SKM-1 (cell line): ENCODE data around the gene CPNE5.
"Not testable (repeated sequence)": the region's sequence is repeated elsewhere in the genome, so short reads cannot be mapped to it uniquely, and the experiment has no call there.

Experiments used
- DNase-seq: peaks from one replicate; lab custom pipeline; 2025; ENCODE audit not compliant: unreplicated experiment; lab: John Stamatoyannopoulos, UW

CPNE5 gene

DNA sequence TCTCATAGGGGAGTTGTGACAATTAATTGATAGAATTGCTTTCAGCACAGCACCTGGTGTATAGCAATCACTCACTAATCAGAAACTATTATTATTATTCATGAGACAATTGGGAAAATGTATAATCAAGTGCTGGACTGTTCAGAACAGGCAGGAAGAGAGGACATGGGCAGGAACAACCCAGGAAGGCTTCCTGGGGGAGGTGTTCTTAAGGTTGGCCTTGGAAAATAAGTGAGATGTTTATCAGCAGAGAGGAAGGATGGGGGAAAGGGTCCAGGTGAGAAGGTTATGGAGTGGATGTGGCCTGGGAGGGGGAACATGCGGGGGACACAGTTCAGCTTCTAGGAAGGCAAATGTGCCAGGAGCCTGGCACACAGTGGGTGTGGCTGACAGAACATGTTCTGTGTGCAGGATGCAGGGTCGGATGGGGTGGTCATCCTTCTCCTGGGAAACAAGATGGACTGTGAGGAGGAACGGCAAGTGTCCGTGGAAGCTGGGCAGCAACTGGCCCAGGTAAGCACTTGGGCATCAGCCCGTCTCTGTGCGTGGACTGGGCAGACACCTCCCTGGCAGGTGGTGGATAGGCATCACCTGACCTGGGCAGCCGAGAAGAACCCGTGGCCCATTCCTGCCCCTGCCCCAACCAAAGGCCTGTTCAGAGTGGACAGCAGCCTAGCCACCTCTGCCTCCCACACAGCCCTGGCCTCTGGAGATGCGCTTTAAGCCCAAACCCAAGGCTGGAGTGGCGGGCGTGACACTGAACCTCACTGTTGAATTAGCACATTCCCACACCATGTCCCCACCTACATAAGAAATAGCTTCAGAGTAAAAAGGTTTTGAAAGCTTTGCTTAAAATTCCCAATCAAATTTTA is 110.7 kb downstream of the CPNE5 start:
- no peak for DNase-seq

DNA sequence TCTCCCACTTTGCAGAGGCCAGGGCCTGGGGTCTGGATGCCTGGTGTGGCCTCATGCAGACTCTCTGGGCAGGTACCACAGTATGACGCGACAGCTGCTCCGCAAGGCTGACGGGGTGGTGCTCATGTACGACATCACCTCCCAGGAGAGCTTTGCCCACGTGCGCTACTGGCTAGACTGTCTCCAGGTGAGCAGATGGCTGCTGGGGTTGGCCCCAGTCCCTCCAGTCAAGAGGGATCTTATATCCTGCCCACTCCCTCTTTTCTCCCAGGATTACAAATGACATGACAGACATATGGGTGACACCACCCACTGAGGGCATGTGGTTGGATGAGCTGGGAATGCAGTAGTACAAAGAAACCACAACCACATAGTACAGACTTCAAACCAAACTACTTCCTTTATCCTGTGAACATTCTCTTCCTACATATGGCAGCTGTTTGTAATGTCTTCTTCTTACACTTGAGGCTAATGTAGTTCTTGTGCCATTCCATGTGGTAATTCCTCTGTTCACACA is 111.7 kb downstream of the CPNE5 start:
- DNase-seq: peak; percentile 84

DNA sequence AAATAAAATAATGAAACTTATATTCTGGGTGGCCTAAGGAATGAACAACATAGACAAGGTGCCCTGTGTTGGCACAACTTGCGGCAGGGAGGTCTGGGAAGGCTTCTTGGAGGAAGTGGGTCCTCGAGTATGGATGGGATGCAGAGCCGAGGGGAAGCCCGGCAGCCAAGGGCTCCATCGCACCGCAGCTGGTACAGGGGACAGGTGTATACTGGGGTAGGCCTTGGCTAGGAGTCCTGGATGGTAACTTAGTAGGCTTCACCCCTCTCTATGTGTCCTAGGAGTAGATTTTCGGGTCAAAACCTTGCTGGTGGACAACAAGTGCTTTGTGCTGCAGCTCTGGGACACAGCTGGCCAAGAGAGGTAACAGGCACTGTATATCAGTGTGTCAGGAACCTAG is 113.7 kb downstream of the CPNE5 start:
- no peak for DNase-seq

DNA sequence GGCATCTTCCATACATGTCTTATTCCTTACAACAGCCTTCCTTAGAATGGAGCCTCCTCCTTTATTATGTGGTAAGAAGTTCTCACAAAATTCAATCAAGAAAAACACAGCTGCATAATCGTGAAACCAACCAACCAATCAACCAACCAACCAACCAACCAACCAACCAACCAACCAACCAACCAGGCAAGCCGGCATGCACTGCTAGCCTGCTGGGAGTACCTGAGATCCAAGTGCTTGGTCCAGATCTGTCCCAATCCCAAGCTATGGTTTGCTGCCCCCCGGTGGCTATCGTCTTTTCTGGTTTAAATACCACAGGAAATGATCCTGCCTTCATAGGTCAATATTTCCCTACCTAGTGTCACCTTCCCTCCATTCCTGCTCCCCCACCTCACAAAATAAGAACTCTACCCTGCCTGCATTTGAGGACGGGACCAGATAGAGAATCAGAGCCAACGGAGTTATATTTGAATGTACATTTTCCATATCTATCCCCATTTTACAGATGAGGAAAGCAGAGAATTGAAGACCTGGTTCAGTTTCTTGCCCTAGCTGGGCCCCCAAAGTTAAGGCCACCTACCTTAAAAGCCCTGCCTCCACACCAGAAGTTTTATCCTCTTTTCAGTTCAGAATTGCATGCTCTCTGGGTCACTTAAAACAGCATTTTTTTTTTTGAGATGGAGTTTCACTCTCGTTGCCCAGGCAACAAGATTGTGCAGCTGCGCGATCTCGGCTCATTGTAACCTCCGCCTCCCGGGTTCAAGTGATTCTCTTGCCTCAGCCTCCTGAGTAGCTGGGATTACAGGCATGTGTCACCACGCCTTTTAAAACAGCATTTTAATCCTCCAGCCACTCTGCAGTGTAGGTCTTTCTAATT is 114.5 kb downstream of the CPNE5 start:
- DNase-seq: no peak

DNA sequence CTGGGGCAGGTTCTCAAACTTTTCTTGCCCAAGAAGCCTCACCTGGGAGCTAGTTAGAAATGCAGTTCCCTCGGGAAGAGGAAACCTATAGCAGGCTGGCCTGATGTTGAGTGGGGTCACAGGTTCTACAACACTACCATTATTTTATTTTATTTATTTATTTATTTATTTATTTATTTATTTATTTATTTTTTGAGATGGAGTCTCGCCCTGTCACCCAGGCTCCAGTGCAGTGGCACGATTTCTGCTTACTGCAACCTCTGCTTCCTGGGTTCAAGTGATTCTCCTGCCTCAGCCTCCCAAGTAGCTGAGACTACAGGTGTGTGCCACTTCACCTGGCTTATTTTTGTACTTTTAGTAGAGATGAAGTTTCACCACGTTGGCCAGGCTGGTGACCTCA is 115.3 kb downstream of the CPNE5 start:
- not testable (repeated sequence) for DNase-seq

DNA sequence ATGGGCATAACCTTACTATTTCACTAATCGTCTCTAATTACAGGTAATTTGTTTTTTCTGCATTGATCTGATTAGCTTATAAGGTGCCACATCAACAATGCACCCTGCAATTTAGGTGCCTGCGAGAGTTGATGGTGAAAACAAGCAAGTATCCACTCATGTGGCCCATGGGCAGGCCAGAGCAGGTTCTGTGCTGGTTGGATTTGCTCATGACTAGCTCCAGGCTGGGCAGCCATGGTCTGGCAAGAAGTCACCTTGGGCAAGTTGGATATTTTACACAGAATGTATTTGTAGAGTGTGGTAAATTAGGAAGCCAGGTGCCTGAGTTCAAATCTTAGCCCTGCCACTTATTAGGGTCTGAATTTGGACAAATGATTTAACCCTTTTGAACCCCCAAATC is 116.4 kb downstream of the CPNE5 start:
- DNase-seq: no peak

DNA sequence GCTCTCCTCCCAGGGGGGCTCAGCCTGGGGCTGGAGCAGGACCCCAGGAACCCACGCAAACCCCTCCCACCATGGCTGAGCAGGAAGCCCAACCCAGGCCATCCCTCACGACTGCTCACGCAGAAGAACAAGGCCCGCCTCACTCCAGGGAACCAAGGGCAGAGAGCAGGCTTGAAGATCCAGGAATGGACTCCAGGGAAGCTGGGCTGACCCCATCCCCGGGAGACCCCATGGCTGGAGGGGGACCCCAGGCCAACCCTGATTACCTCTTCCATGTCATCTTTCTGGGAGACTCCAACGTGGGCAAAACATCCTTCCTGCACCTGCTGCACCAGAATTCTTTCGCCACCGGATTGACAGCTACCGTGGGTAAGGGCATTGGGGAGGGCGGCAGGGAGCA is 116.9 kb downstream of the CPNE5 start:
- DNase-seq: no peak

DNA sequence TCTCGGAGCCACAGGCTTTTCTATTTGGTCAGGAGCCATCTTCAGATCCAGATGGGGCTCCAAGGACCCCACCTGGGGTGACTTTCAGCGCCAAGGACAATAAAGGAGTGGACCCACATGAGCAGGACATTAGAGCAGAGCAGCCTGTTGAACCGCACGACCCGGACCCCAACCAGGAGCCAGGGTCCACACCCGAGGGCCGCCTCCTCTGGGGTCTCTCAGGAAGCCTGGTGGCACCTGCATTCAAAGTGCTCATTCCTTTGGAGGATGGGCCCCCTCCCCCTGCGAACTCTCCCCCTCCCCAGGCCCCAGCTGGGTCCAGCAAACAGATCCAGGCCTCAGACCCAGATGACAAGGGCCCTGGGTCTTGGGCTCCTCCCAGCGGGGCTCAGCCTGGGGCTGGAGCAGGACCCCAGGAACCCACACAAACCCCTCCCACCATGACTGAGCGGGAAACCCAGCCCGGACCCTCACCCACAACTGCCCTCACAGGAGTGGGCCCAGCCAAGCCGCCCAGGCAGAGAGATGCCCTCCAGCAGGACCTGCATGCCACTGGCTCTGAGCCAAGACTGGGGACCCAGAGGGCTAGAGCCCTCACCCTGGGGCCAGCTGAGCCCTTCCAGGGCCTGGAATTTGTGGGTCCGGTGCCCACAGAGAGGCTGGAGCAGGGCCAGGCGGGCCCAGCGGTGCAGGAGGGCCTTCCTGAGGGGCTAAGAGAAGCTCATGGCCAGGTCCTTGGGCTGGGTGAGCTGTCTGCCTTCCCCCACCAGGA is 117.7 kb downstream of the CPNE5 start:
- DNase-seq: no peak

DNA sequence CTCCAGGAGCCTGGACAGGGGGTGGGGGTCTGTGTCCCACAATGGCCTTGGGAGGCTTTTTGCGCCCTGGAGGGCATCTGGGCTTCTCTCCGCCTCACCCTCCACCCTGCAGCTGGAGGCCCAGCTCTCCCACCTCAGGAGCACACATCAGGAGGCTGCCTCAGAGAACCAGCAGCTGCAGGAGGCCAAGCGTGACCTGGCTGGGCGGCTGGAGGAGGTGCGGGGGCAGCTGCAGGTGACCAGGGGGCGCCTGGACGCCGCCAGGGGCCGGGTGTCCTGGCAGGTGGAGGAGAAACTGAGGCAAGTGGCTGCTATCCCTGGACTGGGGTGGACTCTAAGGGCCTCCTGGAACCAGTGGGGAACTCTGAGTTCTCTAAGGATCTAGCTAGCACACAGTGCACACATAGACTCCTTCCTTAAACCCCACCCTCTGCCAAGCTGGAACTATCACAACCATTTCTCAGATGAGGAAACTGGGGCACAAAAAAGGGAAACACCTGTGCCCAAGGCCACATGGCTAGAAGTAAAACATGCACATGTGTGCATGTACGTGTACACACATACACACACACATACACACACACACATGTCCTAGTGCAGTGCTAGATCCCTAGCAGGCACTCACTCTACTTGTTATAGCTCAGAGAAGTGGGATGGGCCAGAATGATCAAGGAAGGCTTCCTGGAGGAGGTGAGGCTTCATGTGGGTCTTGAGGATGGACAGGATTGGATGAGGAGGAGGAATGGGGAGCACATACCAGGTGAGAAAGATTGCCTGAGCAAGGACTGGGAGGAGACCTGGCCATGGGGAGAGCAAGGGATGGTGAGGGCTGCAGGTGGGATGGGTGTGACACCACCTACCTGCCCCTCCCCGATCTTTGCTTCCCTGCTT is 118.7 kb downstream of the CPNE5 start:
- DNase-seq: no peak

DNA sequence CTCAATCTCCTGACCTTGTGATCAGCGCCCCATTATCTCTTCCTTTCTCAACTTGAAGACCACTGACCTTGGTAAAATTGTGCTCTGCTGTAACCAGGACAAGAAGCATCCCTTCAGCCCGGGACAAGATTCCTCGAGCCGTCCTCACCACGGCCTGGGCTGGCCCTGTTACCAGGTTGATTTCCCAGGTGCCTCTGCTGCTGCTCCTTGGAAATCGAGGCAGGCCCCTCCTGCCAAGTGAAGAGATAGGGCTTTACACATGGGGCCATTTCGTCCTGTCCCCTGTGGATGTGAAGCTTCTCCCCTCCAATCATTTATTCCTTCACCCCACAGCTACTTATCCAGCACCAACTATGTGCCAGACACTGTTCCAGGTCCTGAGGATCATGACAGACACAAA is 120.1 kb downstream of the CPNE5 start:
- no peak for DNase-seq

DNA sequence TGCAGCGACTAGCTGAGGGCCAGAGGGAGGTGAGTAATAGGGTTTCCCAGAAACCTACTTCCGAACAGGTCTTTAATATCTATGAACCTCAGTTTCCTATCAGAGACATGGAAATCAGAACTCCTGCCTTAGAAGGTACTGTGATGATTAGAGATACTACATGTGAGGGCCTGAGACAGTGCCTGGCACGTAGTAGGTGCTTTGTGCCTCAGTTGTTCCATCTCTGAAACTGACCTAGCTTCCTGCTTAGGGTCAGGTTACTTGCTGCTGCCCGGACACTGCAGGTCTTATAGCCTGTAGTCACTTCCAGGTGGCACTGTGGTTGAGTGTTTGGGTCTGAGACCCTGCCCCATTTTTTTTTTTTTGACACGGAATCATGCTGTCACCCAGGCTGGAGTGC is 120.7 kb downstream of the CPNE5 start:
- DNase-seq: no peak

DNA sequence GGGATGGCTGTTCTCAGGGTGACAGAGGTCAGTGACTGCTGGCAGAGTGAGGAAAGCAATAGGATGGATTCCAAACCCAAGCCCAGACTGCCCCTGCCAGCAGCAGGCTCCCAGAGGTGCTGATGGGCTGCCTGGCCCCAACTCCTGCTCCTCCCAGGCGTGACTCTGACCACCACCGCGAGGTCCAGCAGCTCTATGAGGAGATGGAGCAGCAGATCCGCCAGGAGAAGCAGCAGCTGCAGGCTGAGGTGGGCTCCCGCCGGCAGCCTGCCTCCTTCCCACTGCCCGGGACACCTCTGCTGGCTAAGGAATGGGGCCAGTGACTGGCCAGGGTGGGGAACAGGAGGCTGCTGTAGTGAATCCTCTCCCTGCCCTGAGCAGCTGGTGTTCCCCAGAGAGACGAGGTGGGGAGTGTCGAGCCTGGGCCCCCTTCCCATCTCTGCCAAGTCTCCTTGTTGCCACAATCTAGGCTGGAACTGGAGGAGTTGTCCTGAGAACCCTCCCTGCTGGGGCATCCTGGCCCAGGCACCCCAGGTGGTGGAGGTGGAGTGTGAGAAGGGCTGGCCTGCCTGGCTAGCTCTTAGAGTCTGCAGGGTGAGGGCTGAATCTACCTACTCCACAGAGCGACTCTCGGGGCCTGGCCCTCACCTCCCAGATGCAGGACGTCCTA is 121.2 kb downstream of the CPNE5 start:
- no peak for DNase-seq

DNA sequence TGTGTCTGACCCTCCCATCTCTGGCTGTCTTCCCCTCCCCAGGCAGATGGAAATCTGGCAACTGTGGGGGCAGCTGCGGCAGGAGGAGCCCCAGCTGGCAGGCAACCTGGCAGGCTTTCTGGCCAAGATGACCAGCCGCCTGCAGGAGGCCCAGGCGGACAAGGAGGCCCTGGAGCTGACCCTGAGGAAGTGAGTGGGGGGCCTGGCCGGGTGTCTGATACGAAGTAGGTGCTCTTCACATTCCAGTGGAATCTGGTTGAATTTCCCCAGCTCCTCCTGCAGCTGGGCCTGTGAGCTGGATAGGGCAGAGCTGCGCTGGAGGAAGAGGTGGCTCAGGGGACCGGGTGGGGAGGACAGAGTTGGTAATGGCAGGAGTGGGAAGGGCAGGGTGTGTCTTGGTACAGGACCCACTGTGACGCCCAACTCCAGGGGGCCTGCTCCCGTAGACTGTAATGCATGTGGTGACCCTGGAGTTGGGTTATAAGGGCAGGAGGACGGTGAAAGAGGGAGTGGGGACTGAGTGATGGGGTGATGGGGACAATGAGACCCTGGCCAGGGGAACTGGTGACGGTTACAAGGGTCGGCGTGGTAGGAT is 121.9 kb downstream of the CPNE5 start:
- no peak for DNase-seq

DNA sequence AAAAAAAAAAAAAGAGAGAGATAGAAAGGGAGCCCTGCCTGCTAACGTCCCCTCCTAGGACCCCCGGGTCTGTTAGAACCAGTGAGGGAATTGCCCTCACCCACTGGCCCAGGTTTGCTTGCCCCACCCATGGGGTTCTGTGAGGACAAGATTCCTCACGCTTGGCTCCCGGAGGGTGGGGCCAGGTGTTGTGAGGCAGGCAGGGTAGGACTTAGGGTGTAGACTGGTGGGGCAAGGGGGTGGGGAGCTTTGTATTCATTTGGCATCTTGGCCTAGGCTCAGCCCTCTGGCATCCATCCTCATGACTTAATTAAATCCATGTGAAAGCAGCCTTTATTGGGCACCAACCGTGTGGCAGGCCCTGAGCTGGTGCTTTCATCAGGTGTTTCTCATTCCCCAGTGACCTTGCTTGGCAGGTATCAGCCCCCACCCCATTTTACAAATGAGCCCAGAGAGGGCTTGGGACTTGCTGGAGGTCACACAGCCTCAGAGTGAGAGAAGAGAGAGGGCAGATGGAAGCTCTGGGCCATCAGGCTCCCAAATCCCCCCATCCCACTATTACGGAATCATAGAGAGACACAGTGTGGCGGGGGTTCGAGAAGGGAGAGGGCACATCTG is 122.7 kb downstream of the CPNE5 start:
- DNase-seq: no peak

DNA sequence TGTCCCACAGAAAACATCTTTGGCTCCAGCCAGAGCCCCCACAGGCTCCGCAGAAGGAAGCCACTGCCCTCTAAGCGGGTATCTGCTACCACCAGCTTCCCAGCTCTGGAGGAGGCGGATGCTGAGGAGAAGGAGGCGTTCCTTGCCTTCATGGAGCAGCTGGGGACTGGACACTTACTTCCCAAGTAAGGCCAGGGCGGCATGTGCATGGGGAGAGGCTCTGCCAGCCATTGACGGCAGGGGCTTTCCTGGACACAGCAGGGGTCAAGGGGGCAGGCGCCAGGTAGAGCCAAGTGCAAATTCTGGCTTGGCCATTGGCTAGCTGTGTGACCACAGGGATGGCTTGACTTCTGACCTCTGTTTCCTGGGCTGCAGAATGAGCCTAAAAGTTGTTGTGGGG is 123.8 kb downstream of the CPNE5 start:
- DNase-seq: no peak

DNA sequence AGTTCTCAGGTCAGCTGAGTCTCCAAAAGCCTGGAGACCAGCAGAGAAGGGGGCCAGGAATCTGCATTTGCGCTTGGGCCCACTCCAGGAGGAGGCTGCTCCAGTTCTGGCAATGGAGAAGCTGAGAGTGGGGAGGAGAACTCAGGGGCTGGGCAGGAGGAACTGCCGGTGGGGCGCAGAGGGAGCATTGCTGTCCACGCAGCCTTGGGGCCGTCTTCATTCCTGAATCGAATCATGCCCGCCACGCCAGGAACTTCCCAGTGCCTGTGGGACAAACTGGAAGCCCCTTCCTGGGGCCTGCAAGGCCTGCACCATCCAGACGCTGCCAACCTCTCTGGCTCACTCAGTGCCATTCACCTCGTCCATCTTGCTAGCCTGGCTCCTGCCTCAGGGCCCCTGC is 124.7 kb downstream of the CPNE5 start:
- DNase-seq: no peak

DNA sequence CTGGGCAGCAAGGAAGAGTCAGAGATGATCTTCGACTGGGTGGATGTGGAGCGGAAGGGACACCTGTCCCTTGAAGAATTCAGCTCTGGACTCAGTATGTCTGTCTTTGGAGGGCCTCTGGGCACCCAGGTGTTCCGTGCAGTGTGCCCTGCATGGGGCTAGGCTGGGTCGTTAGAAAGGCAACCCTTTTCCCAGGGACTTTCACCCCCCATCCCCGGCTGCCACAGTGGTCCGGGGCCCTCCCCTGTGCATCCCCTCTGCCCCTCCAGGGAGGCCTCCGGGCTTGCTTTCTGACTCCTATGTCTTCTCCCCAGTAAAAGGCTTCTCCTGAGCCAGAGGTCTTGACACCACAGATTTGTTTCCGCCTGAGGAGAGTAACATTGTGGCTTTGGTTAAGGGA is 125.4 kb downstream of the CPNE5 start:
- no peak for DNase-seq

DNA sequence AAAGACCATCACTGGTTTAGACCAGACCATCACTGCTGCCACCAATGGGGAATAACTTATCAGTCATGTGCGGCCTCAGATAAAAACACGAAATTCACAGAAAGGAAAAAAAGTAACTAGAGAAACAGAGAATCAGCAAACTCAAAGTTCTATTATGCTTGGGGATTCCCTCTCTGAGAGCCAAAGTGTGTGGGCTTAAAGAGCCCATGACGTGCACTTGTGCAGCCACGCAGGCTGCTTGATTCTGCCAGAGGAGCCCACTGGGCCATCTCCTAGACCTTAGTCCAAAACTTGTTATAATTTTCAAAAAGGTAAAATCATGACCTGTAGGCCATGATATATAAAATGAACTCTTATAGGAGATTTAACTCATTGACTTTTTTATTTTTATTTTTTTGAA is 126.4 kb downstream of the CPNE5 start:
- no peak for DNase-seq

DNA sequence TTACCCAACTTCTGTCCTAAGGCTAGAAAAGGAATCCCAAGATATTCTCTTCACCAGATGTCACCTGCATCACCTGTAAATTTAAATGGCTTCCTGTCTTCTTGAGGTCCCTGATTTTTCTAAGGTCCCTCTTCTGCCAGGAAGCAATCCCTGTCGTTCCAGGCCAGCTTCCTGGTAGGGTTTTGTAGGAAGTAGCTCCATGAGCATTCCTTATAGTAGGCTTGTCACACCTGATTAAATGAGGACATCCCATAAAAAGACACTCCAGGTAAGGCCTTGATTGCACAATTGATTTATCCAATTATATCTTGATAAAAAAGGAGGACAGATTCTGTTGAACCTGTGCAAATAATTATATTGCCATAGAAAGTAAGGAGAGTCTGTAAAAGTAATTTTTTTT is 132.9 kb downstream of the CPNE5 start:
- no peak for DNase-seq
